CD4-positive, alpha-beta T cell treated with Interferon gamma for 1 hour (primary cell): ENCODE results near the gene ACAD11.
"Not testable (repeated sequence)": the region's sequence is repeated elsewhere in the genome, so short reads cannot be mapped to it uniquely, and the experiment has no call there.

Experiments used
- DNase-seq: peaks from one replicate; pipeline ENCODE4 v3.0.0-alpha.2; 2020

ACAD11 gene

GRCh38 chr3:132597660-132598059, 61.9 kb downstream of the ACAD11 start:
- no peak for DNase-seq

DNA sequence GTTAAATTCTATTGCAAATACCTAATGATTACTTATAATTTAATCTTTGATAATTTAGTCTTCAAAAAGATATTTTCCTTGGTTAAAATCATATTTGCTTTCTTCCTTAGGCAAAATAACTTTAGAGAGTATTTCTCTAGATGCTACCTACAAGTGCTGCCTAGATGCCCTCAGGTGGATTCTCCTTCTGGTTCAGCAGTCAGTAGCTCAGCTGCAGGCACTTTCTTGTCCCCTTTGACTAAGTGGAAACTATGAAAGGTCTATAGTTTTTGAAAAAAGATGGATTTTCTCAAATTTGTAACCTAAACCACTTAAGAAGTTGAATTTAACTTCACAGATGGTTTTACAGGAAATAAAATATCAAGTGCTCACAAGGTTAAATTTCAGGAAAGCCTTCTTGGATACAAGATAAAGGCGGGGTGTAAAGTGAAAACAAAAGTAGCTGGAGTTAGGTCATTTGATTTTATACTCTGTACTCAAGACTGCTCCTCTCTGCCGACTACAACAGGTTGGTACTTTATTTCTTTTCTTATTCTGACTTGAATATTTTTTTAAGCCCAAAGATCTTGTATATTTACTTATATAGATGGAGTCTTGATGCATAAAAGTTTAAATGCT, 62.7 kb downstream of the ACAD11 start, which contains the start of gene ACKR4:
ACKR4 (plus strand) TSS at position 455 of the 618 bp plus-strand sequence. CDS start 3,128 bp downstream, outside the sequence.
- no peak for DNase-seq

- no peak for DNase-seq
Observed at GRCh38 chr3:132596326-132596725, 63.3 kb downstream of the ACAD11 start.

DNA sequence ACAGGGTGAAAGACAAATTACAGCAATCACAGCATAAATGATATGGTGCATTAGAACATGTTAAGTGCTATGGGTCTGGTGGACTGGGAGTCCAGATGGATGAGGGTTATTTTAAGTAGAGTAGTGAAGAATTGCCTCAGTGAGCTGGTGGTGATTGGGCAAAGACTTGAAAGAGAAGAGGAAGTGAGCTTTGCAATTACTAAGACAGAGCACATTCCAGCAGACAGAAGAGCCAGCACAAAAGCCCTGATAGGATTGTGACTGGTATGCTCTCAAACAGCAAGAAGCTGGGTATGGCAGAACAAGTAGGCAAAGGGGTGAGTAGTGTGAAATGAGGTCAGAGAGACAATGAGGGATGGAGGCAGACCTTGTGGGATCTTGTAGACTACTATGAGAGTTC, 64.6 kb downstream of the ACAD11 start:
- DNase-seq, result no peak

GRCh38 chr3:132594498-132594897, 65.1 kb downstream of the ACAD11 start:
- DNase-seq, result no peak

DNA sequence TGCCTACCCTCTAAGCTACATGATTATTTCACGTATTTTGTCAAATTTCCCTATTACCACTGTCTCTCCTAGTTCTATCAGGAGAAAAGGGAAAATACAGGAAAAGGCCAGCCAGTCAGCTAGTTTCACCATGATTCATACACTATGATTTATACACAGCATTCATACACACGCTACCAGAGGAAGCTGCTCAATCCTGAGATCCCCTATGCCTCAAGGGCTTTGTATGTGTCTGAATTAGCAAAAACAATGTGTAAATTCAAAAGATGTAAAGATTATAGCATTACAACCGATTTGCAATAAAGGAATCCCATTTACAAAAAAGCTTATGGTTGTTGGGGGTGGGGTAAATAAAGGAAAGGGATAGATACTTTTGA, 65.7 kb downstream of the ACAD11 start:
- no peak for DNase-seq

- DNase-seq, result no peak
Observed at GRCh38 chr3:132593241-132593946, 66.2 kb downstream of the ACAD11 start.

- DNase-seq, result no peak
Observed at GRCh38 chr3:132592216-132592615, 67.4 kb downstream of the ACAD11 start.

- DNase-seq, result no peak
Observed at GRCh38 chr3:132587401-132587800, 72.2 kb downstream of the ACAD11 start.

DNA sequence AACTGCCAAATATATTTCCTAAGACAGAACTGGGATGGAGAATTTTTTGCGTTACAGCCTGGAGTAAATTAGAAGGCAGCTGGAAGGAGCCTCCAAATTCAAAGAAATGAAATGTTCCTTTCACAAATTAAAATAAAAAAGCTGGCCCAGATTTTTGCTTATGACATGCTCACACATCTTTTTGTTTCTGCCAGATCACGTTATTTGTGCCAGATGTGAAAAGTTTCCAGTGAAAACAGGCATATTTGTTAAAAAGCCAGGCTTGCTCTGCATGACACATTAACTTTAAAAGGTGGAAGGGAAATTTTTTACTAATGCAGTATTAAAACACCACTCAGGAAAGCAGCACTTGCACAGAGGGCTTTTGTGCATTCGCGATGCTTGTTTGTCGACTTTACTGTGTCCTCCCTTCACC, 85.8 kb downstream of the ACAD11 start:
- DNase-seq, result no peak

- DNase-seq, result no peak
Observed at GRCh38 chr3:132570016-132570415, 89.6 kb downstream of the ACAD11 start.

- DNase-seq, result no peak
Observed at GRCh38 chr3:132569580-132569979, 90.0 kb downstream of the ACAD11 start.

DNA sequence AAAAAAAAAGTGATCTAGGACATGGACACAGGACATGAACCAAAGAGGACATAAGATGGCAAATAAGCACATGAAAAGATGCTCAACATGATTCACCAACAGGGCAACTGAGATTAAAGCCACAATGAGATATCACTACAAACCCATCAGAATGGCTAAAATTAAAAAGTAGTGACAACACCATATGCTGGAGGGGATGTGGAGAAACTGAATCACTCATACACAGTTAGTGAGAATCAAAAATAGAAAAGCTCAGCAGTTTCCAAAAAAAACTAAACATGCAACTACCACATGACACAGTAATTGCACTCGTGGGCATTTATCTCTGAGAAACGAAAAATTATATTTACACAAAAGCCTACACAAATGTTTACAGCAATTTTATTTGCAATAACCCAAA, 90.5 kb downstream of the ACAD11 start:
- no peak for DNase-seq

GRCh38 chr3:132568422-132568821, 91.2 kb downstream of the ACAD11 start:
- no peak for DNase-seq

GRCh38 chr3:132564070-132564465, 95.5 kb downstream of the ACAD11 start:
- no peak for DNase-seq

DNA sequence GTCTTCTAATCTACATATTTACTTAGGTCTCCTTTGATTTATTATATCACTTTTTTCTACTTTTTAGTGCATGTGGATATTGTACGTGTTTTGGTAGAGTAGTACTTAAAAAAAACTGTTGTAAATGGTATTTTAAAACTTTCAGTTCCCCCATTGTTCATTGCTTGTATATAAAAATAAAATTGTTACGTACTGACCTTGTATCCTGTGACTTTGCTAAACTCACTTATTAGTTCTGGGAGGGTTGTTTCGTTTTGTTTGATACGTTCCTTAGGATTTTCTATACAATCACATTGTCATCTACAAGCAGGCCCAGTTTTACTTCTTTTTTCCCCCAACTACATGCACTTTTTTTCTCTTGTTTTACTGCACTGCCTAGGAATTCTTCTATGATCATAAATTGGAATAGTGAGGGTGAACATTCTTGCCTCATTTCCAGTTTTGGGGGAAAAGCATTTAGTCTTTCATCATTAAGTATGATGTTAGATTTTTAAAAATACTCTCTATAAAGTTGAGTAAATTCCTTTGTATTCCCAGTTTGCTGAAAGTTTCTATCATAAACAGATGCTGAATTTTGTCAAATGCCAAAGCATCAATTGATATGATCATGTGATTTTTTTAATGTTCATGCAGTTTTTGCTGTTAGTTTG, 96.1 kb downstream of the ACAD11 start:
- DNase-seq, result no peak

DNA sequence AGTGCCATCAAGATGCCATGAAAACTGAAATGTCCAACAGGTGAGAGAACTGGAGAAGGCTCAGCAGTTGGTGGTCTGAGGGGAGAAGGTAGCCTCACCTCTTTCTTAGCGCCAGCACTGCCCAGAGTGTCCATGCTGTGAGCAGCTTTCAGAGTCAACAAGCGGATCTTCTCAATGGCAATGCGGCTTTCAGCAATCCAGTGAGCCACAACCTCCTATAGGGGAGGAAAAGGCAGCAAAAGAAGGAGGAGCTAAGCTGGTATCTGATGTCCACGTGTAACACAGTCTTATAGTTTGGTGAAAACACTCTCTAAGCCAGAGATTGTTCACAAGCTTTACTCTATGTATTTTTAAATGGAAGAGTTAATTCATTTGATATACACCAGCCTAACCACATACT, 98.6 kb downstream of the ACAD11 start:
- no peak for DNase-seq

GRCh38 chr3:132556508-132557159, 103.0 kb downstream of the ACAD11 start:
- DNase-seq, result no peak

DNA sequence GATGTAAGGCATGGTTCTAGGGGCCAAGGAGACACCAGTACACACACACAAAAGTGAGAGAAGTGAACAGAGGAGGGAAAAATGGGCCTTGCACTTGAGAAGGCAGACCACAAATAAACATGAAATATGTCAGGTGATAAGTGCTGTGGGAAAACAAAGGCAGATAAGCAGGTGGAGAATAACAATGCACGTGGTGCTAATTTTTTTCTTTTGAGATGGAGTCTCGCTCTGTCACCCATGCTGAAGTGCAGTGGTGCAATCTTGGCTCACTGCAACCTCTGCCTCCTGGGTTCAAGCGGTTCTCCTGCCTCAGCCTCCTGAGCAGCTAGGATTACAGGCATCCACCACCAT, 103.6 kb downstream of the ACAD11 start:
- DNase-seq, result not testable (repeated sequence)

- no peak for DNase-seq
Observed at GRCh38 chr3:132555306-132556035, 104.1 kb downstream of the ACAD11 start.

DNA sequence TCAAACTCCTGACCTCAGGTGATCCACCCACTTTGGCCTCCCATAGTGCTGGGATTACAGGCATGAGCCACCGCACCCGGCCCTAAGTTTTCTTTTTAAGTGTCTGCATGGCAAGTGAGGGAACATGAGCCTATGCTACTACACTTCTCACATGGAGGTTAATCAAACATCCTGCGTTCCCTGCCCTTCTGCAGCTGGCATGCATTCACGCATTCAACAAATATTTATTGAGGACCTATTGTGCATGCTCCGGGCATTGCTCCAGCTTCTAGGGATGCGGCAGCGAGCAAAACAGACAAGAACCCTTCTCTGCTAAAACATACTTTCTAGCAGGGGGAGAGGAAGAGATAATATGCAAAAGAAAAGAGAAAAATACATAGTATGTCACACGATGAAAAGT, 105.2 kb downstream of the ACAD11 start:
- no peak for DNase-seq

DNA sequence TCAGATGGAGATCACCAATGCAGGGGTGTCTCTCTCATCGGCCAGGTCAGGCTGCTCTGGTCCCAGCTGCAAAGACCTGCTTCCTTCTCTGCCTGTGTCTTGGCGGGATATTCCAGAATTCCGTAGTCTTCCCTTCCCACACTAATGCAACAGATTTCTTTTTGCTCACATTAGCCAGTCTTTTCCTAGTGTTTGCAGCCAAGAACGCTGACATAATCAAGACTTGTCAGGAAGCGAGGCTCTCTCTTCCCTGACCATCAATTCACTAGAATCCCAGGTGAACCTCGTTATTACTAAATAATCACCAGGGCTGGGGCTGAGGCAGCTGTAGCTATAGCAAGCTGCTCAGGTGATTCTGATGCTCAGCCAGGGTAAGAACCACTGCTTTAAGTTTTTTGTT, 105.8 kb downstream of the ACAD11 start:
- DNase-seq, result no peak
